ENCODE measurements around the gene RILPL2.

DNA sequence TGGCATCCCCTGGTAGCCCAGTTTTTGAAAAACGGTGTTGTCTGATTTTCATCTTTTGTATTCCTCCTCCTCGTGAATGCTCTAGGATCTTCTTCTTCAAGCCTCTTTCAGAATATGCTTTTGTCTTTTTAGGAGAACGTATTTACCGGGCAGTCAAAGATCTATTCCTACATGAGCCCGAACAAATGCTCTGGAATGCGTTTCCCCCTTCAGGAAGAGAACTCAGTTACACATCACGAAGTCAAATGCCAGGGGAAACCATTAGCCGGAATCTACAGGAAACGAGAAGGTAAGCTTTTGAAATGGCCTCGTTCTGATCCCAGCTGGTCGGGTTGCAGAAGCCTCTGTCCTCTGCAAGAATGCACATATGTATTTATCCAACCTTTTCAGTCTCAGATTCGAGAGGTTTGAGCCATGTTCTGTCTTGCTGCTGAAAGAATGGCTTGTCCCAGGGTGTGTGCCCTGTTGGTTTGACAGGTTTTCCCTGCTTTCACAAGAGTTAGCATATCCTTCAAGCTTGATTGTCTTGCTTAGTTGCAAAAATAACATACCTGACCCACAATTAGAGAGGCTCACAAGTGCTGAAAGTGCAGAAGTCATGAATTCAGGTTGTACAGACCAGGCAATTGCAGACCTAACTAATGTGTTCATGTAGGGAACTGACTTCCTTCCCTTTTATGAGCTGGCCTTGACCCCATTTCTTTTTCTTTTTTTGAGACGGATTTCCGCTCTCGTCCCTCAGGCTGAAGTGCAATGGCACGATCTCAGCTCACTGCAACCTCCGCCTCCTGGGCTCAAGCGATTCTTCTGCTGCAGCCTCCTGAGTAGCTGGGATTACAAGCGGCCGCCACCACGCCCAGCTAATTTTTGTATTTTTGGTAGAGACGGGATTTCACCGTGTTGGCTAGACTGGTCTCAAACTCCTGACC, 45.7 kb downstream of the RILPL2 start:
- TF ChIP-seq, protein P1, sequence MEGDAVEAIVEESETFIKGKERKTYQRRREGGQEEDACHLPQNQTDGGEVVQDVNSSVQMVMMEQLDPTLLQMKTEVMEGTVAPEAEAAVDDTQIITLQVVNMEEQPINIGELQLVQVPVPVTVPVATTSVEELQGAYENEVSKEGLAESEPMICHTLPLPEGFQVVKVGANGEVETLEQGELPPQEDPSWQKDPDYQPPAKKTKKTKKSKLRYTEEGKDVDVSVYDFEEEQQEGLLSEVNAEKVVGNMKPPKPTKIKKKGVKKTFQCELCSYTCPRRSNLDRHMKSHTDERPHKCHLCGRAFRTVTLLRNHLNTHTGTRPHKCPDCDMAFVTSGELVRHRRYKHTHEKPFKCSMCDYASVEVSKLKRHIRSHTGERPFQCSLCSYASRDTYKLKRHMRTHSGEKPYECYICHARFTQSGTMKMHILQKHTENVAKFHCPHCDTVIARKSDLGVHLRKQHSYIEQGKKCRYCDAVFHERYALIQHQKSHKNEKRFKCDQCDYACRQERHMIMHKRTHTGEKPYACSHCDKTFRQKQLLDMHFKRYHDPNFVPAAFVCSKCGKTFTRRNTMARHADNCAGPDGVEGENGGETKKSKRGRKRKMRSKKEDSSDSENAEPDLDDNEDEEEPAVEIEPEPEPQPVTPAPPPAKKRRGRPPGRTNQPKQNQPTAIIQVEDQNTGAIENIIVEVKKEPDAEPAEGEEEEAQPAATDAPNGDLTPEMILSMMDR (IDR thresholded peaks at IDR 0.05; ENCODE audit: low read depth, low read length): no peak
- TF ChIP-seq POLR2A (IDR thresholded peaks at IDR 0.05; ENCODE audit: extremely low read depth, insufficient read length) (no peak), MYC (IDR thresholded peaks at IDR 0.05; ENCODE audit: low read depth, low read length) (no peak)
- TF ChIP-seq, protein P2, sequence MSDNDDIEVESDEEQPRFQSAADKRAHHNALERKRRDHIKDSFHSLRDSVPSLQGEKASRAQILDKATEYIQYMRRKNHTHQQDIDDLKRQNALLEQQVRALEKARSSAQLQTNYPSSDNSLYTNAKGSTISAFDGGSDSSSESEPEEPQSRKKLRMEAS (IDR thresholded peaks at IDR 0.05; ENCODE audit: low read depth, low read length): no peak

All from NB4 (cell line).